ENCODE results near the gene ATP8B3.

The ATP8B3 gene

DNA sequence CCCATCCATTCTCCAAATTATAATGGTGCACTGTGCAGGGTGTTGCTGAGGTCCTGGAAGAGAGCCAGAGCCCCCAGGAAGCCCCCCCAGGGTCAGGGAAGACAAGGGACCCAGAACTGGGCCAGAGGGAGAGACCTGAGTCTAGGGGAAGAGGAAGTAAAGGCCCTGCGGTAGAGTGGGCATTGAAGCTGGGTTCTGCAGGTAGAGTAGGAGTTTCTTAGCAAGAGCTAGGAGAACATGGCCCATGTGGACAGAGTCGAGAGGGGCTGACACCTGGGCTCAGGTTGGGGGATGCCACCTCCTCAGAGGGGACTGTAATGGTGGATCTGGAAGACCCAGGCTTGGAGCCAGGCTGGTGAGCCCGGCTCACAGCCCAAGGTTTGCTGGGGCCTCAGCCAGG lies 75.8 kb downstream of the ATP8B3 start:
- DNase-seq: no peak

DNA sequence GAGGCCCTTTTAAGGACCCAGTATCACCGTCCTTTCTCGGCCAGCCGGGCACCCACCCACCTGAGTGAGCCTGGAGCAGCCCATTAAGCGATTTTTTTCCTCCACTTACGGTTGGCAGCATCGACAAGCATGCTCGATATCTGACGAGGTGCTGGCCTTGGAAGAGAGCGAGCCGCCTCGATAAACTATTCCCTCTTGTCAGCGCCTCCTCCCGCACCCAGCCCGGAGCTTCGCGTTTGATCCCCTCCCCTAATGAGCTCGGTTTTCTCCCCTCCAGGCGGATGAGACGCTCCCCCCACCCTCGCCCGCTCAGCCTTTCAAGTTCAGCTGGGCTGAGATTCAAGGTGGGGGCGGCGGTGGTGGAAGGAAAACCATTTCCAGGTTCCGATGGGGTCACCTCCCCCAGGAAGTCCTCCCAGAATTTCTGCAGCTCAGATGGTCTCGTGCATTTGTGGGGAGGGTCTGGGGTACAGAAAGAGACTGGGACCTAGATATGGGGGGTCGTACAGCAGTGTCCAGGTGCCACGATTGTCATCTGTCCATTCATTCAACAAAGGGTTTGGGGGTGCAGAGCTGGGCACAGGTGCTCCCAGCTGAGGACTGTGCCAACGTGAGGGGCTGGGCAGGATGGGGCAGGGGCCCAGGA lies 77.6 kb downstream of the ATP8B3 start:
- DNase-seq: no peak
